ENCODE data around the gene ARHGAP33.
A peak's percentile ranks its signal among the peaks of the same experiment; 100 is the strongest.

ARHGAP33 gene

DNA sequence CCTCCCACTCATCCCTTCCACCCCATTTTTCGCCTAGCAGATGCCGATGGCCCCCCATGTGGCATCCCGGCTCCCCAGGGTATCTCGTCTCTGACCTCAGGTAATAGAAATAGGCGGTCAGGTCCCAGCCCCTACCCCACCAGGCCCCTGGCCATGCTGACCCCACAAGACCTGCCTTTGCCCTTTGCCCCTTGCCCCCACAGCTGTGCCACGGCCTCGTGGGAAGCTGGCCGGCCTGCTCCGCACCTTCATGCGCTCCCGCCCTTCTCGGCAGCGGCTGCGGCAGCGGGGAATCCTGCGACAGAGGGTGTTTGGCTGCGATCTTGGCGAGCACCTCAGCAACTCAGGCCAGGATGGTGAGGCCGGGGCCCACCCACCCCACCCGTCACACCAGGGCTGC is 5.4 kb downstream of the ARHGAP33 start:
- Histone ChIP-seq H2BK15ac (replicated peaks; ENCODE audit: low read depth) (no peak overlapping the region), H2AK5ac (ENCODE audit: low read length) (no peak overlapping the region), H3K36me3 (ENCODE audit: control insufficient read depth, insufficient read depth, low read length) (no peaks in the 10 kb centered on the region), H3K4me1 (ENCODE audit: control insufficient read depth, low read depth, low read length) (peaks cover 8% of the 10 kb centered on the region), H2BK5ac (ENCODE audit: low read length) (no peak overlapping the region), H3K4ac (ENCODE audit: low read depth, low read length) (no peak overlapping the region), H4K5ac (ENCODE audit: low read length) (no peak overlapping the region), H3K27me3 (ENCODE audit: insufficient read depth, low read length, poor library complexity) (no peaks in the 10 kb centered on the region), H3K4me2 (ENCODE audit: low read length) (no peak overlapping the region), H3K56ac (ENCODE audit: low read length) (no peak overlapping the region), H3K23ac (ENCODE audit: low read length) (no peak overlapping the region), H3K27ac (ENCODE audit: low read depth, low read length) (no peak overlapping the region), H3K18ac (ENCODE audit: low read length) (no peak overlapping the region), H3K4me3 (ENCODE audit: low read length) (no peak overlapping the region), H3K79me2 (ENCODE audit: control insufficient read depth, insufficient read depth, low read length) (no peaks in the 10 kb centered on the region), H3K9ac (ENCODE audit: low read length) (no peak overlapping the region), H4K8ac (ENCODE audit: low read depth, low read length) (no peak overlapping the region), H3K79me1 (ENCODE audit: low read length) (no peaks in the 10 kb centered on the region), H2BK120ac (ENCODE audit: low read depth, low read length) (no peak overlapping the region)
- no CpG with 5 or more reads among the region's 20 CpGs for WGBS (ENCODE audit: extremely low coverage, insufficient coverage, low lambda C conversion rate)
- no peak for DNase-seq

DNA sequence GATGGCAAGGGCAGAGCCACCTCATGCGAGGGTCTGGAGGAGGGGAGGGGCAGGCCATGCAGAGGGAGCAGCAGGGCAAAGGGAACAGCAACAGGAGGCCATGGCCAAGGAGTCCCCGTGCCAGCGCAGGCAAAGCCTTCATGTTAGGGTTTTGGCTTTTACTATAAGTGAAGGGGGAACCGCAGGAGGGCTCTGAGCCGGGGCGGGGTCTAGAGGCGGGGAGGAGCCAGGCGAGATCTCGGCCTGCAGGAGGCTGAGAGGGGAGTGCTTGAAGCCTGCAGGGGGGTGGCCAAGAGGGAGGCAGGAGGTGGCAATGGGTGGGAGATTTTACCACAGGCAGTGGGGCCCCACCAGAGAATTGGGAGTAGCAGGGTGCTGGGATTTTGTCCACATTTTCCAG is 6.3 kb downstream of the ARHGAP33 start:
- Histone ChIP-seq H3K4me3 (ENCODE audit: low read length) (no peak overlapping the region), H2AK5ac (ENCODE audit: low read length) (no peak overlapping the region), H3K27ac (ENCODE audit: low read depth, low read length) (no peak overlapping the region), H2BK120ac (ENCODE audit: low read depth, low read length) (no peak overlapping the region), H2BK15ac (replicated peaks; ENCODE audit: low read depth) (no peak overlapping the region), H4K8ac (ENCODE audit: low read depth, low read length) (no peak overlapping the region), H3K79me2 (ENCODE audit: control insufficient read depth, insufficient read depth, low read length) (no peaks in the 10 kb centered on the region), H3K18ac (ENCODE audit: low read length) (no peak overlapping the region), H3K36me3 (ENCODE audit: control insufficient read depth, insufficient read depth, low read length) (no peaks in the 10 kb centered on the region), H3K4ac (ENCODE audit: low read depth, low read length) (no peak overlapping the region), H3K27me3 (ENCODE audit: insufficient read depth, low read length, poor library complexity) (no peaks in the 10 kb centered on the region), H3K4me2 (ENCODE audit: low read length) (no peak overlapping the region), H3K9ac (ENCODE audit: low read length) (no peak overlapping the region), H2BK5ac (ENCODE audit: low read length) (no peak overlapping the region), H3K79me1 (ENCODE audit: low read length) (no peaks in the 10 kb centered on the region), H3K4me1 (ENCODE audit: control insufficient read depth, low read depth, low read length) (peaks cover 5% of the 10 kb centered on the region), H3K23ac (ENCODE audit: low read length) (no peak overlapping the region), H3K56ac (ENCODE audit: low read length) (no peak overlapping the region), H4K5ac (ENCODE audit: low read length) (no peak overlapping the region)
- DNase-seq = no peak
- WGBS (ENCODE audit: extremely low coverage, insufficient coverage, low lambda C conversion rate) = no CpG with 5 or more reads among the region's 9 CpGs

DNA sequence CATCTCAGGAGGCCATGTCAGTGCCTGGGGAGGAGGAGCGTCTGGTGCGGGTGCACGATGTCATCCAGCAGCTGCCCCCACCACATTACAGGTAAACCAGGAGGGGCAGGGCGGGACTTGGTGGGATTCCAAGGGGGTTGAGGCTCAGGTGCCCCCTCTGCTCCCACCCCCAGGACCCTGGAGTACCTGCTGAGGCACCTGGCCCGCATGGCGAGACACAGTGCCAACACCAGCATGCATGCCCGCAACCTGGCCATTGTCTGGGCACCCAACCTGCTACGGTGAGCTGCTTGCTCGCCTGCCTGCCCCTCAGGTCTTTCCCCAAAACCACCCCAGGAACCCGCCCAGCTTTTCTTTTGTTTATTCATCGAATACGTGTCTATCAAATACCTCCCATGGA is 7.2 kb downstream of the ARHGAP33 start:
- Histone ChIP-seq H3K4ac (ENCODE audit: low read depth, low read length) (no peak overlapping the region), H3K27me3 (ENCODE audit: insufficient read depth, low read length, poor library complexity) (no peaks in the 10 kb centered on the region), H3K4me3 (ENCODE audit: low read length) (no peak overlapping the region), H3K79me2 (ENCODE audit: control insufficient read depth, insufficient read depth, low read length) (no peaks in the 10 kb centered on the region), H3K4me2 (ENCODE audit: low read length) (no peak overlapping the region), H3K4me1 (ENCODE audit: control insufficient read depth, low read depth, low read length) (no peaks in the 10 kb centered on the region), H4K8ac (ENCODE audit: low read depth, low read length) (no peak overlapping the region), H3K9ac (ENCODE audit: low read length) (no peak overlapping the region), H3K56ac (ENCODE audit: low read length) (no peak overlapping the region), H3K23ac (ENCODE audit: low read length) (no peak overlapping the region), H3K79me1 (ENCODE audit: low read length) (no peaks in the 10 kb centered on the region), H3K36me3 (ENCODE audit: control insufficient read depth, insufficient read depth, low read length) (no peaks in the 10 kb centered on the region), H3K27ac (ENCODE audit: low read depth, low read length) (no peak overlapping the region), H2BK15ac (replicated peaks; ENCODE audit: low read depth) (no peak overlapping the region), H2AK5ac (ENCODE audit: low read length) (no peak overlapping the region), H2BK120ac (ENCODE audit: low read depth, low read length) (no peak overlapping the region), H2BK5ac (ENCODE audit: low read length) (no peak overlapping the region), H4K5ac (ENCODE audit: low read length) (no peak overlapping the region), H3K18ac (ENCODE audit: low read length) (no peak overlapping the region)
- DNase-seq = no peak
- no CpG with 5 or more reads among the region's 12 CpGs for WGBS (ENCODE audit: extremely low coverage, insufficient coverage, low lambda C conversion rate)

DNA sequence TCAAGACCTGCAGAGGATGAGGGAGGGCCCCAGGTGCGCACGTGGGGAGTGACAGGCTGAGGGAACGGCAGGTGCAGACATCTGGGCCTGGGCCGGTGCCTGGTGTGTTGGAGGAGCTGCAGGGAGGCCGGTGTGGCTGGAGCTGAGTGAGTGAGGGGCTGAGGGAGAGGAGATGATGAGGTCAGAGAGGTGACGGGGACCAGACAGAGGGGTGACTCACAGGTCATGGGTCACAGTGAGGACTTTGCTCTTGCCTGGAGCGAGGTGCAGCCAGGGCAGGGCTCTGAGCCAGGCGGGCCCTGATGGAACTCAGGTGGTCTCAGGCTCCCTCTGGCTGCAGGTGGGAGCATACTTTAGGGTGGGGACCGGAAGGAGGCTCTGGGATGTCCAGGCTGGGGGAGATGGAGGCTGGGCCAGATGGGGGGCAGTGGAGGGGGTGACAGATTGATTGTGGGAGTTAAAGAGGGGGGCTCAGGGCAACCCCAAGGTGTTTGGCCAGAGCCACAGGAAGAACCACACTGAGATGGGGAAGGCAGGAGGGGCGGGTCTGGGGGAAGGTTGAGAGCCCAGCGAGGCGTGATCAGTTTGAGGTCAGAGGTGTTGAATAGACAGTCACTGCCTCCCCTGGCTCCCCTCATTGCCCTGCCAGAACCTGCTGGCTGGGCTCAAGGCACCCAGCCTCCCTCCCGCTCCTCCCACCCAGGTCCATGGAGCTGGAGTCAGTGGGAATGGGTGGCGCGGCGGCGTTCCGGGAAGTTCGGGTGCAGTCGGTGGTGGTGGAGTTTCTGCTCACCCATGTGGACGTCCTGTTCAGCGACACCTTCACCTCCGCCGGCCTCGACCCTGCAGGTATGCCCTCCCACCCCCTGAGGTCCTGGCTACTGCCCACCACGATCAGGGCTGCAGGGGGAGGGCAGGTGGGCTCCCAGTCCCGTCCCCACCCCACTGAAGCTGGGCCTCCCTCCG is 8.4 kb downstream of the ARHGAP33 start:
- Histone ChIP-seq H3K27me3 (ENCODE audit: insufficient read depth, low read length, poor library complexity) (no peaks in the 10 kb centered on the region), H3K4me3 (ENCODE audit: low read length) (no peak overlapping the region), H3K18ac (ENCODE audit: low read length) (no peak overlapping the region), H2AK5ac (ENCODE audit: low read length) (no peak overlapping the region), H2BK5ac (ENCODE audit: low read length) (no peak overlapping the region), H2BK15ac (replicated peaks; ENCODE audit: low read depth) (no peak overlapping the region), H3K79me2 (ENCODE audit: control insufficient read depth, insufficient read depth, low read length) (no peaks in the 10 kb centered on the region), H3K27ac (ENCODE audit: low read depth, low read length) (no peak overlapping the region), H3K4me1 (ENCODE audit: control insufficient read depth, low read depth, low read length) (no peaks in the 10 kb centered on the region), H3K79me1 (ENCODE audit: low read length) (no peaks in the 10 kb centered on the region), H3K9ac (ENCODE audit: low read length) (peak overlapping the region; percentile 61), H3K23ac (ENCODE audit: low read length) (no peak overlapping the region), H3K56ac (ENCODE audit: low read length) (peak overlapping the region; percentile 81), H4K5ac (ENCODE audit: low read length) (no peak overlapping the region), H4K8ac (ENCODE audit: low read depth, low read length) (no peak overlapping the region), H2BK120ac (ENCODE audit: low read depth, low read length) (no peak overlapping the region), H3K4ac (ENCODE audit: low read depth, low read length) (no peak overlapping the region), H3K36me3 (ENCODE audit: control insufficient read depth, insufficient read depth, low read length) (no peaks in the 10 kb centered on the region), H3K4me2 (ENCODE audit: low read length) (peak overlapping the region; percentile 56)
- DNase-seq = peak; percentile 50
- WGBS (ENCODE audit: extremely low coverage, insufficient coverage, low lambda C conversion rate) = no CpG with 5 or more reads among the region's 28 CpGs

DNA sequence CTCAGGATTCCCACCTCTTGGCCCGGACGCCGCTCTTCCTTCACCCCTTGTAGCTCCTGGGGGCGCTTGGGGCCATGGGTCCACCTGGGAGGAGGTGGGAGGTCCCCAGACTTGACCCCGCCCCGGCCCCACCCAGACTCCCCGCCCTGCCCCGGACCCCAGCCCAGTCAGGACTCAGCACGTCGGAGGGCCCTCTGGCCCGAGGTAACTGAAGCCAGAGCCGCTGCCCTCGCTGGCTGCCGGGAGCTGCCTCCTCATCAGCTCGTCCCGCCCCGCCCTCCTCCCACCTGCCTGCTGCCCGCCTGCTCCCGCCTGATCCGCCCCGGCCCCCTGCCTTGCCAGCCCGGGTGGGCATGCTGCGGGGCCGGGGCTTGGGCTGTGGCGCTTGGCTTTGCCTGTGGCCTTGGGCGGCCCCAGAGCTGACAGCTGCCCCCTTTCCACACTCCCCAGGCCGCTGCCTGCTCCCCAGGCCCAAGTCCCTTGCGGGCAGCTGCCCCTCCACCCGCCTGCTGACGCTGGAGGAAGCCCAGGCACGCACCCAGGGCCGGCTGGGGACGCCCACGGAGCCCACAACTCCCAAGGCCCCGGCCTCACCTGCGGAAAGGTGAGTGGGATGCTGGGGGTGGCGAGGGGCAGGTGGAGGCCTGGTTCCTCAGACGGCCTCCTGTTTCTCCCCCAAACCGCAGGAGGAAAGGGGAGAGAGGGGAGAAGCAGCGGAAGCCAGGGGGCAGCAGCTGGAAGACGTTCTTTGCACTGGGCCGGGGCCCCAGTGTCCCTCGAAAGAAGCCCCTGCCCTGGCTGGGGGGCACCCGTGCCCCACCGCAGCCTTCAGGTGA is 9.4 kb downstream of the ARHGAP33 start:
- WGBS (ENCODE audit: extremely low coverage, insufficient coverage, low lambda C conversion rate) = no CpG with 5 or more reads among the region's 45 CpGs
- DNase-seq = peak; percentile 88

More for the DNA sequence above, 9.4 kb downstream of the ARHGAP33 start:
- H3K27ac ChIP-seq (ENCODE audit: low read depth, low read length) = no peak overlapping the region
- H3K4me3 ChIP-seq (ENCODE audit: low read length) = peak overlapping the region; percentile 33
- H3K4ac ChIP-seq (ENCODE audit: low read depth, low read length) = no peak overlapping the region
- peak overlapping the region; percentile 89 for H3K56ac ChIP-seq (ENCODE audit: low read length)
- H3K79me1 ChIP-seq (ENCODE audit: low read length) = no peaks in the 10 kb centered on the region
- H2BK120ac ChIP-seq (ENCODE audit: low read depth, low read length) = no peak overlapping the region
- no peak overlapping the region for H4K8ac ChIP-seq (ENCODE audit: low read depth, low read length)
- peak overlapping the region; percentile 94 for H3K23ac ChIP-seq (ENCODE audit: low read length)
- H3K9ac ChIP-seq (ENCODE audit: low read length) = peak overlapping the region; percentile 80
- no peak overlapping the region for H4K5ac ChIP-seq (ENCODE audit: low read length)
- H3K4me2 ChIP-seq (ENCODE audit: low read length) = peak overlapping the region; percentile 87
- H3K27me3 ChIP-seq (ENCODE audit: insufficient read depth, low read length, poor library complexity) = no peaks in the 10 kb centered on the region
- H3K79me2 ChIP-seq (ENCODE audit: control insufficient read depth, insufficient read depth, low read length) = no peaks in the 10 kb centered on the region
- H3K4me1 ChIP-seq (ENCODE audit: control insufficient read depth, low read depth, low read length) = no peaks in the 10 kb centered on the region
- H3K18ac ChIP-seq (ENCODE audit: low read length) = no peak overlapping the region
- no peak overlapping the region for H2BK15ac ChIP-seq (replicated peaks; ENCODE audit: low read depth)
- no peak overlapping the region for H2AK5ac ChIP-seq (ENCODE audit: low read length)
- no peaks in the 10 kb centered on the region for H3K36me3 ChIP-seq (ENCODE audit: control insufficient read depth, insufficient read depth, low read length)
- no peak overlapping the region for H2BK5ac ChIP-seq (ENCODE audit: low read length)
